MCF 10A (cell line): ENCODE data around the gene DGLUCY. TPM values are rescaled to one million over a fixed set of nuclear protein-coding genes. Genes with fewer than 3 reads are reported as not detected.
"Not testable (repeated sequence)": the region's sequence is repeated elsewhere in the genome, so short reads cannot be mapped to it uniquely, and the experiment has no call there.

Source experiments
- BruUV-seq: library from RNA; stranded (reverse); fragments of 400-500 nt; replicated peaks from 2 replicates; lab custom pipeline; 2021; lab: Mats Ljungman, UMichigan
- CTCF ChIA-PET: fragments of 300-600 bp; sonication (Branson Sonifier 250); formaldehyde crosslinking; extraction: SDS; loops from one replicate; lab custom pipeline; 2021; ENCODE audit warnings: antibody characterized with exemption, inconsistent platforms; lab: Yijun Ruan, JAX
- POLR2A ChIA-PET: fragments of 300-600, 350-650 bp; sonication (Branson Sonifier 250); formaldehyde crosslinking; extraction: SDS; loops from one replicate; lab custom pipeline; 2020; ENCODE audit warnings: antibody characterized with exemption, inconsistent platforms; lab: Yijun Ruan, JAX
- DNase-seq: peaks from one replicate; pipeline ENCODE4 v3.0.0-alpha.2; 2018; ENCODE audit not compliant: unreplicated experiment
- H3K27ac Mint-ChIP-seq: one replicate; pipeline ENCODE4 v1.8.0; 2022; ENCODE audit warnings: mild to moderate bottlenecking, low read depth, mixed read lengths; ENCODE audit not compliant: unreplicated experiment
- H3K27me3 Mint-ChIP-seq: one replicate; pipeline ENCODE4 v1.8.0; 2022; ENCODE audit warnings: mixed read lengths; ENCODE audit not compliant: insufficient read depth, unreplicated experiment
- H3K36me3 Mint-ChIP-seq: one replicate; pipeline ENCODE4 v1.8.0; 2022; ENCODE audit warnings: mild to moderate bottlenecking, moderate library complexity, mixed read lengths; ENCODE audit not compliant: insufficient read depth, unreplicated experiment
- H3K4me1 Mint-ChIP-seq: one replicate; pipeline ENCODE4 v1.8.0; 2022; ENCODE audit warnings: mixed read lengths; ENCODE audit not compliant: insufficient read depth, unreplicated experiment
- H3K4me3 Mint-ChIP-seq: one replicate; pipeline ENCODE4 v1.8.0; 2022; ENCODE audit warnings: mild to moderate bottlenecking, moderate library complexity, mixed read lengths; ENCODE audit not compliant: unreplicated experiment
- H3K9me3 Mint-ChIP-seq: one replicate; pipeline ENCODE4 v1.8.0; 2022; ENCODE audit warnings: mixed read lengths; ENCODE audit not compliant: unreplicated experiment
- CTCF ChIP-seq: fragments of 200-600 bp; IDR thresholded peaks from one replicate; pipeline ENCODE4 v1.8.0; 2022; ENCODE audit warnings: antibody characterized with exemption, mild to moderate bottlenecking; ENCODE audit not compliant: unreplicated experiment
- intact Hi-C: fragments of 100-400 bp; cut with micrococcal nuclease; formaldehyde crosslinking; loops from 2 replicates; pipeline ENCODE4 v1.14.1; 2022
- total RNA-seq: library from RNA; stranded (reverse); gene quantifications from 2 replicates; pipeline ENCODE4 v1.2.3, GENCODE V29; 2022

The DGLUCY gene
- total RNA-seq, 1 experiment from 2014 or later, result 11.7 TPM

- H3K4me1 Mint-ChIP-seq, result peaks cover 3% of the 10 kb centered on the region
- intact Hi-C loops, result no loop called here
- H3K36me3 Mint-ChIP-seq, result no peaks in the 10 kb centered on the region
- BruUV-seq, result no TSS peak
- DNase-seq, result no peak
- POLR2A ChIA-PET, result interaction anchor here (0.8 kb wide), 1 partner anchor 20 kb away, joined by 3 read pairs; no protein-coding TSS in a partner anchor
- H3K27ac Mint-ChIP-seq, result no peak overlapping the region
- H3K9me3 Mint-ChIP-seq, result no peaks in the 10 kb centered on the region
- no peak overlapping the region for H3K4me3 Mint-ChIP-seq
- no peak for TF ChIP-seq CTCF
- H3K27me3 Mint-ChIP-seq, result no peaks in the 10 kb centered on the region
- CTCF ChIA-PET, result no interaction called here
These were observed 31.6 kb upstream of the DGLUCY start for GRCh38 chr14:91082282-91082681.

- Mint-ChIP-seq H3K27me3 (no peaks in the 10 kb centered on the region), H3K4me3 (no peak overlapping the region), H3K36me3 (no peaks in the 10 kb centered on the region), H3K27ac (no peak overlapping the region), H3K9me3 (no peaks in the 10 kb centered on the region), H3K4me1 (peaks cover 10% of the 10 kb centered on the region)
- BruUV-seq, result no TSS peak
- no peak for TF ChIP-seq CTCF
- intact Hi-C loops, result no loop called here
- POLR2A ChIA-PET, result interaction anchor here (0.9 kb wide), 1 partner anchor 34 kb away, joined by 5 read pairs; no protein-coding TSS in a partner anchor
- DNase-seq, result no peak
- CTCF ChIA-PET, result no interaction called here
These were observed 29.4 kb upstream of the DGLUCY start for GRCh38 chr14:91084516-91084915.

GRCh38 chr14:91087470-91087869 lies 26.4 kb upstream of the DGLUCY start:
- Mint-ChIP-seq H3K27ac (peak overlapping the region; percentile 71), H3K4me1 (peaks cover 10% of the 10 kb centered on the region)
- POLR2A ChIA-PET, result interaction anchor here (1.0 to 4.0 kb wide), 6 partner anchors 9 to 40 kb away, joined by 3 to 23 read pairs (median 4); partner anchors contain the start of genes DGLUCY and RPS6KA5
- CTCF ChIA-PET, result interaction anchor here (0.6 to 1.3 kb wide), 3 partner anchors 8 to 1611 kb away, joined by 3 to 5 read pairs (median 4); no protein-coding TSS in a partner anchor
- DNase-seq, result peak; percentile 23
- H3K4me3 Mint-ChIP-seq, BruUV-seq, intact Hi-C loops, H3K36me3 Mint-ChIP-seq, H3K27me3 Mint-ChIP-seq, H3K9me3 Mint-ChIP-seq: not testable (repeated sequence)

GRCh38 chr14:91088585-91089235 lies 25.2 kb upstream of the DGLUCY start:
- no TSS peak for BruUV-seq
- H3K36me3 Mint-ChIP-seq, result no peaks in the 10 kb centered on the region
- H3K4me3 Mint-ChIP-seq, result no peak overlapping the region
- peaks cover 10% of the 10 kb centered on the region for H3K4me1 Mint-ChIP-seq
- no peak for DNase-seq
- H3K27me3 Mint-ChIP-seq, result no peaks in the 10 kb centered on the region
- CTCF ChIA-PET, result interaction anchor here (0.6 to 1.3 kb wide), 5 partner anchors 9 to 84 kb away, joined by 3 to 7 read pairs (median 4); no protein-coding TSS in a partner anchor
- no peak for TF ChIP-seq CTCF
- H3K9me3 Mint-ChIP-seq, result no peaks in the 10 kb centered on the region
- POLR2A ChIA-PET, result interaction anchor here (1.6 to 4.0 kb wide), 2 partner anchors 27 to 39 kb away, joined by 5 to 23 read pairs; partner anchors contain the start of gene RPS6KA5
- intact Hi-C loops, result no loop called here
- H3K27ac Mint-ChIP-seq, result no peak overlapping the region
